HG03342 (cell line): Measurements from ENCODE around the gene ZBTB7C.

ENCODE experiments used
- ATAC-seq: cut with Tn5 transposase; IDR thresholded peaks from one replicate; pipeline ENCODE4 v1.9.1; 2021; ENCODE audit warnings: mild to moderate bottlenecking, moderate library complexity; ENCODE audit not compliant: unreplicated experiment

The ZBTB7C gene

DNA sequence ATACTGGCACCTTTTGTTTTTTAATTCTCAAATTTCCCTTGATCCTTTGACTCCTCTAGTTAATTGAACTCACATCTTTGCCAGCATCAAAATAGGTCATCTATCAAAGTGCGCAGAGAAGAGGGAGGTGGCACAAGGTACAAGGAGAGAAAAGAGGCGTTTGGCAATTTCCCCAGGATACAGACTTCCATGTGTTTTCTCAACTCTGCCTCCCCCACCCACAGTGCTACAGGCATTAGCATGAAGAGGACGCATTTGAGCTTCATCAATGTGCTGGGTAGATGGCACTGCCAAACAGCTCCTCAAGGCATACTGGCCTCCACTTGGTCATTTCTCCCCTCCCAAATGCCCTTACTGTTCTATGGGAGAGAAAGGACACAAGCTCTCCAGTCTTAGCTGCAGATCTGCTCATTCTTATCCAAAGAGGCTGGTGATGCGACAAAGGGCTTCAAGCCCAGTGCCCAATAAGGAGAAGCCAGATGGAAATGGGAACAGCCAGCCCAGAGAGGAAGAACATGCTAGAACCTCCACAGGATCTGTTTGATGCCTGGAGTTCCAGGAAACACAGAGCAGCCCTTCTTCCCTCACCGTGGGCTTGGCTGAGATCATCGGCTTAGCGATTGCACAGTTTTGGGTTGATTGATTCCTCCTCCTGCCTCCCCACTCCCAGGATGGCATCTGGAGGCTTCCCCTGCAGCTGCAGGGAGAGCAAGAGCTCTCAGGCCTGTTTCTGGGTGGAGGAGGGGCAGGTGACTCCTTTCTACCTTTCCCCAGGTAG lies 334.1 kb downstream of the ZBTB7C start:
- no peak for ATAC-seq

DNA sequence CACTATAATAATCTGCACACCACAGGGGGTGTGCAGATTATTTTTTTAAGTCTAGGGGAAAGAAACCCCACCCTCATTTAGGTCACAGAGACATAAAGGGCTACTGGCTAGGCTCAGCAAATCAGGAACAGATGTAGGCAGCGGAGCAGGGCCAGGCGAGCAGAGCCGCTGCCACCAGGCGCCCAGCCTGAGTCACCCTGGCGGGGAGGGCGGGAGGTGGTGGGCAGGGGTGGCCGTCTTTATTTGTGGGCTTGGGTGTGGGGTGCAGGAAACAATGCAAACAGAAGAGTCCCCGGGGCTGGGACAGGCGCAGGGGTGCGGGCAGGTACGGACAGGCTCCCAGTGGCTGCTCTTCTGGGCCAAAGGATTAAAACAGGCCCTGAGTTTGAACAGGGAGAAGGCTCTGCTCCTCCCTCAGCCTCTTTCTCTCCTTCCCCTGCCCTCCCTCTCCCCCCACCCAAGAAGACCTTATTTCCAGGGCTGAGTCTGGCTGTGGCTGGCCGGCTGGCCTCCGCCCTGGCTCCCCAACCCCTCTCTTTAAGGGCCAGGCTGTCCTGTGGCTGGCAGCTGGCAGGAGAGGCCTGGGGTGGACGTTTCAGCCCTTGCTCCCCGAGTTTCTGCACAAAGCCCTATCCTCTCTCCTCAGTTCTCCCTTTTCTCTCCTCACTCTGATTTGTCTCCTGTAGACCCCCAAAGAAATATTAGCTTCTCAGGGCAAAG lies 335.8 kb downstream of the ZBTB7C start:
- ATAC-seq: no peak

GRCh38 chr18:48072428-48073204 lies 336.6 kb downstream of the ZBTB7C start:
- no peak for ATAC-seq

DNA sequence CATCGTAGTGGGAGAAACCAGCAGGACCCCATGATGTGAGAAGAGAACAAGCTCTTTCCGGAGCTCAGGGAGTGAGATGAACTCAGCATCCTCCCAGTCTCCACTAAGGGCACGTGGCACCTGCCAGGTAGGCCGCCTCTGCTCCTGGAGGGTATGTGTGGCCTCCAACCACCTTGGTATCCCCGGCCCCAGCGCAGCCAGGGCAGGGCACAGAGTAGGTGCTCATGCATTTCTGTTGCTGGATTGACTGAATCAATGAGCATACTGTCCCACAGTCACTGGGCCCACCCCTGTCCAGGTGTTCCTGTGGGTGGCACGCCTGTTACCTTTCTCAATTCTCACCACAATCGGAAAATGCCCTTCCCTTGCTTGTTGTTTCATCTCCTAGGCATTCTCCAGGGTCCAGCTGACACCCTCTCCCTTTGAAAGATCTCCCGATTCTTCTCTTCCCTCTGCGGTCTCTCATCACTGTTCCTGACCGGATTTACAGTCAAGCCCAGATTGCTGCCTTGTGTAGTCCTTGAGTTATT lies 340.2 kb downstream of the ZBTB7C start:
- ATAC-seq: no peak

GRCh38 chr18:48066225-48066652 lies 342.9 kb downstream of the ZBTB7C start:
- no peak for ATAC-seq

GRCh38 chr18:48065601-48065995 lies 343.6 kb downstream of the ZBTB7C start:
- ATAC-seq: no peak

GRCh38 chr18:48064978-48065600 lies 344.1 kb downstream of the ZBTB7C start:
- ATAC-seq: no peak

- no peak for ATAC-seq
Measured at GRCh38 chr18:48061781-48062570, 347.2 kb downstream of the ZBTB7C start.

- ATAC-seq: no peak
Measured at GRCh38 chr18:48060970-48061369, 348.2 kb downstream of the ZBTB7C start.

DNA sequence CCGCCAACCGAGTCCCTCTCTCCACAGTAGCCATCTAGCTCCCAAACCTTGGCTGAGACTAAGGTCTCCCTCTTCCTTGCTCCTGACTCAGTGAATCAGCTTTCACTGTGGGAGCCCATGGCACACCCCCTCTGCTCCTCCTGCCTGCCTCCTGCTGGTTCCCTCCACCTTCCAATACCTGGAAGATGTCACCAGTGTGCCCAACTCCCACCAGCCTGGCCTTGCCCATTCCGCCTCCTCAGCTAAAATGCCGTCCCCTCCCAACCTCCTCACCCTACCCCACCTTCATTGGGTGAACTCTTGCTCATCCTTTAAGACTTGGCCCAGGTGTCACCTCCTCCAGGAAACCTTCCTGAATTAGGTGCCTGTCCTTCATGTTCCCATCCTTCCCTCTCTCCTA lies 348.8 kb downstream of the ZBTB7C start:
- ATAC-seq: no peak

GRCh38 chr18:48059455-48060010 lies 349.6 kb downstream of the ZBTB7C start:
- no peak for ATAC-seq

- ATAC-seq: no peak
Measured at GRCh38 chr18:48058486-48058885, 350.7 kb downstream of the ZBTB7C start.

DNA sequence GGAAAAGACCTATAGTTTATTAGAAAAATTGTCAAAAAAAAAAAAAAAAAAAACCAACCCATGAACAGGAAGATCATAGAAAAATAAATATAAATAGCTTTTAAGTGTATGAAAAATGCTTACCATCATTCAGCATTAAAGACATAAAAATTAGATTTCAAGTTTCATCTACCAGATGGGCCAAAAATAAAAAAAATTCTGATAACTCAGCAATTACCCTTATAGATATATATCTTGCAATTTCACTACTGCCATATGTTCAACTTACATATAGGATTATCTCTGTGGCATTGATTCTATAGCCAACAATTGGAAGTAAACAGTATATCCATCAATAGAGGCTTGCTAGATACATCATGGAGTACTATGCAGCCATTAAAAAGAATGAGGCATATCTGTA lies 352.2 kb downstream of the ZBTB7C start:
- no peak for ATAC-seq

DNA sequence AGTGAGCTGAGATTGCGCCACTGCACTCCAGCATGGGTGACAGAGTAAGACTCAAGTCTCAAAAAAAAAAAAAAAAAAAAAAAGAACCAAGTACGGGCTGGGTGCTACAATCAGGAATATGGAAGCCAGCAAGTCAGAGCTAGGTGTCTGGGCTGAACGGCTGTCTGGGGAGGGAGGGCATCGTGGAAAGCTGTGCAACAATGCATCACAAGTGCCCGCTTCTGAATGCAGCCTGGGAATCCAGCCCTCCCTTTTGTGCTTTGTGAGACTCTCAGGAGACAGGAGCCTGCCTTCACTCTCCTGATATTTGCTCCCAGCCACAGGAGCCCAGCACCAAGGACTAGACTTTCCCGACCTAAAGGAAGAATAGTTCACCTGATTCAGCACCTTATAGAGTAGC lies 353.8 kb downstream of the ZBTB7C start:
- no peak for ATAC-seq

DNA sequence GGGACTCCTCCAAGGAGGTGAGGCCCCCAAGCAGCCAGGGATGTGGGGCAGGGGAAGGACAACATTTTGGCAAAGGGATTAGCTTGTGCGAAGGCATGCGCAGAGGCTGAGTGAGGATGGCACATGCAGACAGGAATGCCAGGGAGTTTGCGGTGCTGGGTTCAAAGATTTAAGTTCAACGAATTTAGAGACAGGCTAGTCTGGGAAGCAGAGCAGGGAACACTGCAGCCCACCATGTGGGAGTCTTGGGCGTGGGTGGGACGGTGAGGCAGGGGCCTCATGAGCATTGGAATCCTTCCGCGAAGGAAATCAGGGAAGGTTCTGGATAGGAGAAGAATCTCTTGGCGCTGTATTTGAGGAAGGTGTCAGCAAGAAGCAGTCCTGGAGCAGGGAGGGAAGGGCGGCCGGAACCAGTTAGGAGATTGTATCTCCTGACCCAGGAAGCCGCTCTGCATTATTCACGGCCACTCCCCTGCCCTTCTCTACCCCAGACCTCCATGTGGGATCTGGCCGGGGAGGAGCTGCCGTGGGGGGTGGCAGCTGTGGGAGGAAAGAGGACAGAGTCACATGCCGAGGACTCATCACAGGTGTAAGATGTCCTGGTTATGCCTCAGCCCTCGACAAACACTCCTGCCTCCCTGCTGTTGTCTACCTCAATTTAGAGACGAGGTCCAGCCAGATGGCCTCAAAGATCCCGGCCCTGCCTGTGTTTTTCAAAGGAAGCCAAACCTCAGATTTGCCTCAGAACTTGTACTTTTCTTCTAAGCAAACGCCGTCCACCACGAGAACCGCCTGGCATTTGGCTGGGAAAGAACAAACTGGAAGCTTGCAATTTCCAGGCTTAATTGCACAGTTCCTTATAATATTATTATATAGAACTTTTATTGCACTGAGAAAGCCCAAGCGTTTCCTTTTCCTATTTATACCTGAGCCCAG lies 355.0 kb downstream of the ZBTB7C start:
- no peak for ATAC-seq

DNA sequence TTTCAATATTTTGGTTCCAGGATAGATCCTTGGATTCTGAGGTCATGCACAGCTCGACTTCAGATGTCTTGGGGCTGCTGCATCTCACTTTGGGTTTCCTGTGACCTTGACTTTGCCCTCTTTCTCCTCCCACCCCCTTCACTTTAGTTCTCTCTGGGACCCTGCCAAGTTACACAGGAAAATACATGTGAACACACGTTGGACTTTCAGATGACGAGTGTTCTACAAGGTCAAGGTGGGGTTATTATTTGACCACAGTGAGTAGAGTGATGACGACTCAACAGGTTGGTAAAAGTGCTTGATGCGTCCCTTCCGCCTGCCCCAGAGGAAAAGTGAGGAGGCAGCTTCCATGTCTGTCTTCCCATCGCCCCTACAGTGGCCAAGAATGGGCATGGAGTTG lies 356.3 kb downstream of the ZBTB7C start:
- no peak for ATAC-seq

DNA sequence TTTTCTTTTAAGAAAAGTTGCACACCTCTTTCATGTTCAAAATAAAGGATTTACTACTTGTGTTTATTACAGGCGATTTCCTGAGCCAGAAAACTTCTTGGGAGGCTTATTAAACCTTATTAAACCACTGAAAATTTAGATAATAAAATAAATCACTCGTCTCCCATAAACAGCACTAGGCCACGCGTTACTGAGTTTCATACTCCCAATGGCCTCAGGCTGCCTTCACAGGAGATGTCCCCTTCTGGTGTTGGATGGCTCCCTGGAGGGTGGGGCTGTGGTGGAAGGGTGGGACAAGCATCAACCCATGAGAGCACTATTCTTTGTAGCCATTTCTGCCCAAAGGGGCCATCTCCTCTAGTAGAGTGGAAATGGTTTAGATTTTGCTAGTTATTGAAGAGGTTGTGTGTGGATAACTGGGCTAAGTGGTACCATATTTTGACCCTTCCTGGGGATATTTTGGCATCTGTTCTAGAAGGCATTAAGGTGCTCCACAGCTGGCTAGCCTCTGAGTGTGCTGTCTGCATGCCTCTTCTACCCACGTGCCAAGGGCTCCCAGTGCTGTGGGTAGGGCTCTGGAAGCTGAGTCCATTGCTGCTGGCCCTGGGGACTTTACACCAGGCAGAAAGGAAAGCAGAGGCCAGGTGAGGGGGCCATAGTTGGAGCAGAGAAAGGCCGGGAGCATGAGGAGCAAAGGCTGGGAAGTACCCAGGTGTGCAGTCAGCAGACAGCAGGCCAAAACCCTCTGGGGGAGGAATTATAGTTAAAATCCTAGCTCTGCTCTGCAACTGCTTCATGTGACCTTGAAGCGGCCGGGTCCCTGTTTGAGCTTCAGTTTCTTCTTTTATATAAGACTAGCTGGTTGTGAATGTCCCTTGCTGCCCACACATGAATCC lies 357.0 kb downstream of the ZBTB7C start:
- ATAC-seq: no peak

GRCh38 chr18:48050176-48050575 lies 359.0 kb downstream of the ZBTB7C start:
- ATAC-seq: no peak
